Activated naive CD4-positive, alpha-beta T cell treated with anti-CD3 and anti-CD28 coated beads, Interleukin-2, amount 50 U/mL, for 16 hours (primary cell): Measurements from ENCODE around the gene ZNF32.
"Not testable (repeated sequence)": the region's sequence is repeated elsewhere in the genome, so short reads cannot be mapped to it uniquely, and the experiment has no call there.

Source experiments
- DNase-seq: peaks from one replicate; pipeline ENCODE4 v3.0.0-alpha.2; 2020

Gene ZNF32

DNA sequence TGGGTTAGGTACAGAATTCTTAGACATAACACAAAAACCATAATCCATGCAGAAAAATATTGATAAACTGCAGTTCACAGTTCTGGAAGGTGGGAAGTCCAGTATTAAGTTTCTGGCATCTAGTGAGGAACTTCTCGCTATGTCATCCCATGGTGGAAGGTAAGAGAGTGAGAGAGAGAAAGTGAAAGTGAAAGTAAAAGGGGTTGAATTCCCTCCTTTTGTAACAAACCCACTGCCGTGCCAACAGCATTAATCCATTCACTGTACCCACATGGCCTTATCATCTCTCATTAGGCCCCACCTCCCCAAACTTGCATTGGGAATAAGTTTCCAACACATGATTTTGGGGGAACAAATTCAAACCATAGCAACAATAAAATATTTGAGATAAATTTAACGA is 25.3 kb downstream of the ZNF32 start:
- no peak for DNase-seq

DNA sequence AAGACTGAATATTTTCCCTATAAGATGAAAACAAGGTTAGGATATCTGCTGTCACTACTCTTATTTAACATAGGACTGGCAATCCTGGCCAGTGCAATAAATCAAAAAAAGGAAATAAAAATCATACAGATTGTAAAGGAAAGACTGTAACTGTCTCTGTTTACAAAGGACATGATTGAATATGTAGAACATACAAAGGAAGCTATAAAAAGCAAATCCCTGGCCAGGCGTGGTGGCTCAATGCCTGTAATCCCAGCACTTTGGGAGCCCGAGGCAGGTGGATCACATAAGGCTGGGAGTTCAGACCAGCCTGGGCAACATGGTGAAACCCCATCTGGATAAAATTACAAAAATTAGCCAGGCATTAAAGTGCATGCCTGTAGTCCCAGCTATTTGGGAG is 26.6 kb downstream of the ZNF32 start:
- no peak for DNase-seq

DNA sequence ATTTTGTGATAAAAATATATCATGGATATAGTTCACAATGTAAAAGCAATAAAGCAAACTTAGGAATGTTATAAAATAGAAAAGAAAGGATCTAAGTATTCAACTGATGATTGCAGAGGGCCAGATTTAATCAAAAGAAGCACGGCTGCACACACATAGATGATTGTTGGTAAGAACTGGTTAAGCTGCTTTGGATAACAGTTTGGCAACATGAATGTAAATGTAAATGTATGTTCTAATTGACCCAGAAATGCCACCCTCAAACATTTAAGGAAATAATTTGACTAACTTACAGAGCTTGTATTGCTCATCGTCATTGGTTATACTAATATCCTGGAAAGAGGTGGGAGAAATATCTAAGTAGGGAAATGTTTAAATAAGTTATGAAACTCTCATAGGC is 29.3 kb downstream of the ZNF32 start:
- DNase-seq: no peak

DNA sequence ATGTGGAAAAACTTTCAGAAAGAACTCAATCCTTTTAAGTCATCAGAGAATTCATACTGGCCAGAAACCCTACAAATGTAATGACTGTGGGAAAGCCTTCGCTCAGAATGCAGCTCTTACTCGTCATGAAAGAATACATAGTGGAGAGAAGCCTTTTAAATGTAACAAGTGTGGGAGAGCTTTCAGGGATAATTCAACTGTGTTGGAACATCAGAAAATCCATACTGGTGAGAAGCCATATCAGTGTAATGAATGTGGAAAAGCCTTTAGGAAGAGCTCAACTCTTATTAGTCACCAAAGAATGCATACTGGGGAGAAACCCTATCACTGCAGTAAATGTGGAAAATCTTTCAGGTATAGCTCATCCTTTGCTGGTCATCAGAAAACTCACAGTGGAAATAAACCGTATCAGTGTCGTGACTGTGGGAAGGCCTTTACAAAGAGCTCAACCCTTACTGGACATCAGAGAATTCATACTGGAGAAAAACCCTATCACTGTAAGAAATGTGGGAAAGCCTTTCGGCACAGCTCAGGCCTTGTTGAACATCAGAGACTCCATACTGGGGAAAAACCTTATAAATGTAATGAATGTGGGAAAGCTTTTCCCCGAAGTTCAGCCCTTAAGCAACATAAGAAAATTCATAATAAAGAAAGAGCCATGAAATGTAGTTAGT is 31.8 kb downstream of the ZNF32 start:
- DNase-seq: no peak

DNA sequence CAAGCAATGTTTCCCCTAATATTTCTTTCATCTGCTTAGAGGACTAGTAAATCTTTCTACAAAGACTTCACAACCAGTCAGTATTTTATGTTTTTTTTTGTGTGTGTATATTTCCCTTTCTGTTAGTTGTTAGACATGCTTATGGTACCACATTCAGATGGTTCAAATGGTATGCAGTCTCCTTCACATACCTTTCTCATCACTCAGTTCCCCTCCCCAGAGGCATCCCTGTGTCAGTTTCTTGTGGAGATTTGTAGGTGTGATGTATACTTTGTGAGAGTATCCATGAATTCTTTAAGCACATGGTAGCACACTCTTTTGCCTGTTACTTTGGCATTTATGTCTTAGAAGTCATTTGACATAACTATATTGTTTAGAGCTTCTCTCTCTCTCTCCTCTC is 38.0 kb downstream of the ZNF32 start:
- no peak for DNase-seq

DNA sequence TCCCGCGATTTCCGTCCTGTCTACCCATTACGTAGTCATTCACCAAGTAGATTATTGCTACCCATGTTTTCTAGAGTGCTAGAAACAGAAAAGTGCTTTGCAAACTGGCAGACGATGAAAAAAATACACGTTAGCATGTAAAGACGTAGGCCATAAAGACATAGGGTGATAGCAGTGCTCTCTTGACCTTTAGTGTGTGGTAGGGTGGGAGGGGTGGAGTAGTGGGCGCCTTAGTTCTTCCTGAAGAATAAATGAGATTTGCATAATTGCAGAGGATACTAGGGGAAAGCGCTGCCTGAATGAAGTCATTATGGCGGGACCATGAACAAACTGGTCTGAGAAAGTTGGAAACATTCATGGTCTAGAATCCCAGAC is 41.5 kb downstream of the ZNF32 start:
- no peak for DNase-seq

DNA sequence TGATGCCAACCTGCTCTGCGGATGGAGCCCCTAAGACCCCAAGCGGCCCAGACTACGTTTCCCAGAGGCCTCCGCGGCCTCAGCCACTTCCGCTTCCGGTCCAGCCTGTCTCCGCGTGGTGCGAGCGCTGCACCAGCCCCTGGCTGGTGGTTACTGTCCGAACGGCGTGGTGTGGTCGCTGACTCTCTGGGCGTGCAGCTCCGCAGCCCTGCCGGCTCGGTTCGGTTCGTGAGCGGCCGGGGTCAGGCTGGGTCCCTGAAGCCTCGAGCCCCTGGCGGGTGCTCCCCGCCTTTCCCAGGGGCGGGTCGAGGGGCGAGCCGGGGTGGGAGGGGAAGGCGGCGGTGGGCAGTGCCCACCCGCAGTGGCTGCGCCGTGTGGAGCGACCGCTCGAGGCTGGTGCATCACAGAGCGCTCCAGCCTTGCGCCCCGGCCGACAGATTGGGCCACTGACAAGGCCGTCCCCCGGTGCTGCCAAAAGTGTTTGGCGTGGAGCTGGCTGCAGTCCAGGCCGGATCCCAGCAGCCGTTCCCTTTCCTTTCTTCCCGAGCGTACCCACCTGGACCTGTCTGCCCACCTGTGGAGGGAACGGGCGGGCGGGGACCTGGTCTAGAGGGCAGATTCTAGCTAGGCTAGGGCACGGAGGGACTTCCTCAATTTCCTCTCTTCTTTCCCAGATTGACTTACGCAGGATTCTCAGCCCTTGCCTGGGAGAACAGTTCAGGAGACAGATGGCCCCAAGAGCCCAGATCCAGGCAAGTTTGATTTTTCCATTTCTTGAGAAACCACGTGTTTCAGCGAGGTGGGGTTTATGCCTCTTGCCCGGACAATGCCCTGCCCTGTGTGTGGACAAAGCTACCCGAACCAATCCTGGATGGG is 42.1 kb downstream of the ZNF32 start, which contains the start of gene ZNF485:
ZNF485 (plus strand) TSS at position 116 of the 876 bp plus-strand sequence; CDS start at position 729, 613 bp downstream.
- peak; percentile 76 for DNase-seq

DNA sequence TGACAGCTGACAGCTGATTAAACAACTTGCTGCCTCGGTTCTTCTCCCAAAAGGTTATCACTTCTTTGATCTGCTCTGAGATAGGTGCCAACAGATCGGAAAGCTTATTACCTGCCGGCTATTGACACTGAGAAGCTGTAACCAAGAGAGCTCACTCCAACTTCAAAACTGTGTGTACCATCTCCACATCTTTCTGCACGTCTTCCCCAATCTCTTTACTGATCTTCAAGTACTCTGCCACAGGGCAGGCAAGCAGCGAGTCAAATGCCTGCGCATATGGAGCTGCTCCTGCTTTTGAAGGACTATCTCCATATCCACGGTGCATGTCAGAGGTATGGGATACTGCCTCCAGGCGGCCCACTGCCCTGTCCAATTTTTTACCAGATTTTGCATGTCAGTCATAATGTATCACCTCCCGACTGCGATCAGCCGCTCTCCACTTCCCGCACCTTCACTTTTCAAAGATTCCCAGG is 42.8 kb downstream of the ZNF32 start:
- no peak for DNase-seq

DNA sequence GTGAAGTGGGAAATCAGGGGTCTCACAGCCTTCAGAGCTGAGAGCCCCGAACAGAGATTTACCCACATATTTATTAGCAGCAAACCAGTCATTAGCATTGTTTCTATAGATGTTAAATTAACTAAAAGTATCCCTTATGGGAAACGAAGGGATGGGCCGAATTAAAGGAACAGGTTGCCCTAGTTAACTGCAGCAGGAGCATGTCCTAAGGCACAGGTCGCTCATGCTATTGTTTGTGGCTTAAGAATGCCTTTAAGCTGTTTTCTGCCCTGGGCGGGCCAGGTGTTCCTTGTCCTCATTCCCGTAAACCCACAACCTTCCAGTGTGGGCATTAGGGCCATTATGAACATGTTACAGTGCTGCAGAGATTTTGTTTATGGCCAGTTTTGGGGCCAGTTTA is 47.1 kb downstream of the ZNF32 start:
- DNase-seq: not testable (repeated sequence)

DNA sequence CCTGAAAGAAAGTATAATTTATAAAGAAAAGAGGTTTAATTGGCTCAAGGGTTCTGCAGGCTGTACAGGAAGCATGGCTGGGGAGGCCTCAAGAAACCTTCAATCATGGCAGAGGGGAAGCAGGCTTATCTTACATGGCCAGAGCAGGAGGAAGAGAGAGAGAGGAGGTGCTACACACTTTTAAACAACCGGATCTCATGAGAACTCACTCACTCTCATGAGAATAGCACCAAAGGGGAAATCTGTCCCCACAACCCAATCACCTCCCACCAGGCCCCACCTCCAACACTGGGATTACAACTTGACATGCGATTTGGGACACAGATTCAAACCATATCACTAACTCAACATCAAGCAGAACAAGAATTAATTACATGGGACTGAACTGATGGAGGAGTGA is 49.3 kb downstream of the ZNF32 start:
- no peak for DNase-seq

DNA sequence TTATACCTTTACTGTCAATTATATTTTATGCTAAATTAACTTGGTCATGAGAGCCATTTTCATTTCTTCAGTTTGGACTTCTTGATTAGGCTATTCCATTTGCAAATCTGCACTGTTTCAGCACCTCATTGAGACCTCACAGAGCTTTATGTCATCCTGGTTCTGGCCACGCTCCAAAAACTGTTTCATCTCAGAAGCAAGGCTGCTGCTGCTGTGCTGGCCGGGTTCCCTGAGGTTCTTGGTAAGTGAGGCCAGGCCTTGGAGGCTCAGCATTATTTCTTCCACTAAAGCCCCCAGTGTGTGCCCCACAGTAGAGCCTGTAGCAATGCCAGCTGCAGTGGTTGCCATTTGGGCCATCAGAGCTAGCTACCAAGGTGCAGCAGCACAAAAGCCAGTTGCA is 50.2 kb downstream of the ZNF32 start:
- DNase-seq: no peak

DNA sequence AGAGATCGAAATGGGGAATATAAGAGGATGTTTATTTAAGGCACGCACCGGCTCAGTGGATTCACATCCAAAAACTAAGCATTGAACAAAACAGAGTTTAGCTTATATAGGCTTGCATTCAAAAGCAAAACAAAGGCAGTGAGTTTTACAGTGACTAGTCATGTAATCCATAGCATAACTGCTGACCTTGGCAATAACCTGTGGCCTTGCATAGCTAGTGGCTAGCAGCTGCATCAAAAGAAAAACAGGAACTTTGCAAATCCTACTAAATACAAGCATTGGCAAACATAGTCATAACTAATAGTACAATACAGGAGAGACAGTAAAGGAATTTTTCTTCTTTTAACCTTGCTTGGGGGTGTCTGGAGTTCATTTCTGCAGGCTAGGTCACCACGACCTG is 52.1 kb downstream of the ZNF32 start:
- no peak for DNase-seq

DNA sequence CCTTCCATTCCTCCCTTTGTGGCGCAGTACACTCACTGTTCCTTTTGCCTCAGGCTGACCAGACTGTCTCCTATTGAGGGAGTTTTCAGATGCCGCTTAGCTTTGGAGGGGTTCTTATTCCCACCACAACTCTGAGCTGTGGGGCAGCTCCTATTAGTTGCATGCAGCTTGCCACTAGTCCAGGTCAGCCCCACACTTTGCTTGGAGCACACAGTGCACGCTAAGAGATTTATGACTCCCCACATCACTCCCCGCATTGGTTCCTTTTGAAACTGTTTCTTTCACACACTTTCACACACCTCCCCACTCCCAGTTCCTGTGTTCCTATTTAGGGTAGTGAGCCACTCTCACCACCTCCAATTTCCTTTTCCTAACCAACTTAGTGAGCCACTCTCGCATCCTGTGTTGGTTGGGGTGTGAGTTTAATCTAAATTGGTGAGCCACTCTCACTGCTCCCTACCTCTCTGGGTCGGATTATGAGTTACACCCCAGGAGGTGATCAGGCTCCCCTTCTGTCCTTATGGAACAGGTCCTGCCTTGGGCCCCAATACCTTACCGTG is 52.9 kb downstream of the ZNF32 start:
- DNase-seq: no peak

DNA sequence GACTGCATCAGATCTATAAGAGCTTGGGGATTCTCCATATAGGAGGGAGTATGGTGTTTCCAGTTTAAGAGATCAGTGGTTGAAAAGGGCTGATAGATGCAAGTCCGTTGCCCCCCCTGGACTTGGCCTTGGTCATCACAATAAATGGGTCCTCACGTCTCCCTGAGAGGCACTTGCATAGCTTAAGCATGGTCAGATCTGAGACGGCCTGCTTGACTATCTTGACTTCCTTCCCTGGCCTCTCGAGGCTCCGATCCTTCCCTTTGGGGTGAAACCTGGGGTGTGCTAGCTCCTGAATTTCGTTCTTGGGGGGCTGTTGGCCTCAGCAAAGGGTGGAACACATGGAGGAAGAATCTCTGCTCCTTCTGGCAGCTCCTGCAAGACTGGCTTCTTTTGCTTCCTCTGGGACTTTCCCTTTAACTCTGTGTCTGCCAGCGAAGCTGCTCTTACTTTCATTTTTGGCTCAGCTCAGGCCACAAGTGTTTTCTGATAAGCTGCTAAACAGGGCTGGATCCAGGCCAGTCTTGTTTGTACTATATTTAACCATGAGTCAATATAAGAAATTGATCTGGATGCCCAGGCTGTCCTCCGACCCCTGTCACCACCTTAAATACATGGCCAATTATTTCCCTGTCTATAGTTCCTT is 53.6 kb downstream of the ZNF32 start:
- peak; percentile 24 for DNase-seq
